Measurements from ENCODE around the gene FAXDC2. TPM values are rescaled to one million over a fixed set of nuclear protein-coding genes. Genes with fewer than 3 reads are reported as not detected.

FAXDC2 gene
- polyA plus RNA-seq, 3 donors: 30.4 to 47.9 (median 33.5) TPM

DNA sequence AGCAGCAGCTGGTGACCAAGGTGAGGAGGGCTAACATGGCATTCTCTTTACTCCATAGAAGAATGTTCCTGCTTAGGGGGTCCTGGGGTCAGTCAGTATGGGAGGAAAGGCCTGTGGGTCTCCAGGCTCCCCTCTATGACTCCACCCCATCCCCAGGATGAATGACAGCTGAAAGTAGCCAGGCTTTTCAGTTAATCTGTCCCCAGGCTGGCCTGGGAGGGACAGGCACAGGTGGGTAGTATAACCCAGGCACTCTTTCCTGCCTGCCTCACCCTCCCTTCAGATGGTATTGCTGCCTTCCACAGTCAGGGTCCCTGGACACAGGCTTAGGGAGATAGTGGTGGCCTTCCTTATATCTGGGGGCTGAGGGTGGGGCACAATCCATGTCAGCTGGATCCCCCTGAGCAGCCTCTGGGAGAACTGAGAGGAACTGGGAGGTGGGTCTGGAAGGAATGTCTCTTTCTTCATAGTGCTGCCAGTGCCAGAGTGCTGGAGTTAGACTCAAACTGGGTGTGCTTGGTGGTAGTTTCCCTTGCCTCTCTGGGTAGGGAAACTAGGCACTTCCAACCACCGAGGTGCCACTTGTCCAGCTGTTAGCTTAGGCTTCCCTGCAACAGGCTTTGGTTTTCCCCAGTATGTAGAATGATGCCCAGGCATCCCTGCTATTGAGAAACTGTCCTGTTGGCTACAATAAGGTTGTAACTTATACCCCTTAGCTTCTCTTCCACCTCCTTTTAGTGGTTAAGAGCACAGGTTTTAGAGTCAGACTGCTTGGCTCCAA lies 67.4 kb downstream of the FAXDC2 start:
- no peak for DNase-seq (ENCODE audit: extremely low read depth in 1 of 11, low read depth in 9 of 11, low spot score in 4 of 11)

DNA sequence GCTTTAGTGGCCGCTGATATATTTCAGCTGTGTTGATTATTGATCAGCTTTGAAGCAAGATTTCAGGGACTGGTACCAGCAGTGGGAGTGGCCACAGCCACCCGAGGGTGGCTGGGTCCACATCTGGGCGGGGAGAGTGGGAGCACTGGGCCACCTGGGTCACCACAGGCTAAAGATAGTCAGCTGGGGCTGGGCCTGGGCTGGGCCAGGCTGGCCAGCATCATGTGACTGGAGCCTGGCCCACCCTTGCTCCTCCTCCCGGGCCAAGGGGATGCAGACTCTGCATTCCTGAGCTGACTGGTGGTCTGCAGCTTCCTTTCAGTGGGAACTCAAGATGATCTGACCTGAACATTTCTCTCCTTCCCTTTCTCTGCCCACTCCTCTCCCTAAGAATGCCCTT lies 68.1 kb downstream of the FAXDC2 start:
- DNase-seq (ENCODE audit: extremely low read depth in 1 of 11, low read depth in 9 of 11, low spot score in 4 of 11): no peak

DNA sequence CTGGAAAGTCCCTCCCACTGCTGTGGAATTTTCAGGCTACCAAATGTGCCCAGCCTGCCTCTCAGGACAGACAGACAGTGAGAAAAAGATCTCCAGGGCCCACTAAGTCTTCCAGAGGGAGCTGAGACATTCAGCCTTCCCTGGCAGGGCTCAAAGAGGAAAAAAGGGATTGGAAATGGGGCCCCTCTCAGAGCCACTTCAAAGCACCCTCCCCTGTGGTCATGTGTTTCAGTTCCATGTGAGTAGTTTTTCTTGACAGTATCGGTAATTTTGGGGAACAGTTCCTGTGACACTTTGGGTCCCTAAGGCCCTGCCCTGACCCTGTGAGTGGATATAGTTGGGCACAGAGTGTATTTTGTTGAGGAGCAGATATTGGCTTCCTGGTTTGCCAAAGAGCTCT lies 70.3 kb downstream of the FAXDC2 start:
- DNase-seq (ENCODE audit: extremely low read depth in 1 of 11, low read depth in 9 of 11, low spot score in 4 of 11): no peak

DNA sequence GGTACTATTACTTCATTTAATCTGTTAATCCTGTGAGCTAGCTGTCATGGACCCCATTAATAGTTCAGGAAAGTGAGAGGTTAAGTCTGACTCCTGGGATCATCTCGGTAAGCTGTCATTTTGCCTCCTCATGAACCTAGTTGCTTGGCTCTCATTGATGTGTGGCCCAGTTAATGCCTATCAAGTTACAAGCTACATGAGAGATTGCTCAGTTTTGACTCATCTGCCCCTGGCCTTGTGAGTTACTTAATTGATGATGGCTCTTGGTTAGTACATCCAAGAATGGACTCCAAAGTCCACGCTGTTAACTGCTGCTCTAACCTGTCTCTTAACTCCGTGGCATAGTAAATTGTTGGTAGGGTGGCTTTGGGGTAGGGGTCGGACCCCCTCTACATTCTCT lies 71.3 kb downstream of the FAXDC2 start:
- no peak for DNase-seq (ENCODE audit: extremely low read depth in 1 of 11, low read depth in 9 of 11, low spot score in 4 of 11)

DNA sequence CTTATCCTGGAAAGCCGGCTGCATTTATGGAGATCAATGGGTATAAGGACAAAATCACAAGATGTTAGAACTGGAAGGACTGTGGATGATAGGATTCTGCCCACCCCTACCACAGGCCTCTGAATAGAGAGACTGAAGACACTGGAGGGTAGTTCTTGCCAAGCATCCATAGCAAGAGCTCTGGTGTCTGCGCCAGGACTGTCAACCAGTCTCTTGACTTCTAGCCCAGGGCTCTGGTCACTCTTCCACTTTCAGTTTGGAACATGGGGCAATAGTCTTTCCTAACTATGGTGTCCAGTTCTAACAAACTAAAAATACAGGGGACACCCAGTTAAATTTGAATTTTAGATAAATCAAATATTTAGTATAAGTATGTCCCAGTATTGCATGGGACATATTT lies 71.9 kb downstream of the FAXDC2 start:
- no peak for DNase-seq (ENCODE audit: extremely low read depth in 1 of 11, low read depth in 9 of 11, low spot score in 4 of 11)

DNA sequence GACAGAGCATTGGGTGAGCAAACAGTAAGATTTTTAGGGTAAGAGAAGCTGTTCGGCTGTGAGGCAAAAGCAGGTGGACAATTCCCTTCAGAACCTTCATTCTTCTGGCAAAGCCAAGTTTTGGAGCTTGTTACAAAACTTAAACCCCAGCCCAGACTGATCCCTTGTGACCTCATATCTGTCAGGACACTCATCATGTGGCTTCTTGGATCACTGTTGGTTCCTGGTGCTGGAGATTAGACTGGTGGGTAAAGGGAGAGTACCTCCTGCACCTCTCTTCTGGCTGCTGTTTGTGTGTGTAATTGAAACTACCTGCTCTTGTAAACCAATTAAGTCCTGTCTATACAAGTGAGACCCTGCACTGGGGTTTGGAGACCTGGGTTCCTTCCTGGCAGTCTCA lies 74.2 kb downstream of the FAXDC2 start:
- no peak for DNase-seq (ENCODE audit: extremely low read depth in 1 of 11, low read depth in 9 of 11, low spot score in 4 of 11)

DNA sequence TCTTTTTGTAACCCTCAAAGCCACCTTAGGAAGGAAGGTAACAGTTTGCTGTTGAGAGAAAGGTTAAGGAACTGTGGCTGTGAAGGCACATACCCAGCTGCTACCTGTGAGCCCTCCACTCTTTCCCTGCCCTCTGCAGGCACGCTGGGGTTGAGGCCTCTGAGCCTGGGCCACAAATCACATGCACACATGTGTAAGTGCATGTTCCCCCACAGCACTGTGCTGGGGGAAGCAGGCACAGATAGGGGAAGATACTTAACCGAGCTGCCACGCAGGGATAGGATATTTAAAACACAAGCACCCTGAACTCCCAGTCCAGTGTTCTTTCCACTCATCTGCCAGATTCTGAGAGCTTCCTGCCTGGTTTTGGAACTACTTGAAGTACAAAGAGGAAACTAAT lies 77.1 kb downstream of the FAXDC2 start:
- no peak for DNase-seq (ENCODE audit: extremely low read depth in 1 of 11, low read depth in 9 of 11, low spot score in 4 of 11)

DNA sequence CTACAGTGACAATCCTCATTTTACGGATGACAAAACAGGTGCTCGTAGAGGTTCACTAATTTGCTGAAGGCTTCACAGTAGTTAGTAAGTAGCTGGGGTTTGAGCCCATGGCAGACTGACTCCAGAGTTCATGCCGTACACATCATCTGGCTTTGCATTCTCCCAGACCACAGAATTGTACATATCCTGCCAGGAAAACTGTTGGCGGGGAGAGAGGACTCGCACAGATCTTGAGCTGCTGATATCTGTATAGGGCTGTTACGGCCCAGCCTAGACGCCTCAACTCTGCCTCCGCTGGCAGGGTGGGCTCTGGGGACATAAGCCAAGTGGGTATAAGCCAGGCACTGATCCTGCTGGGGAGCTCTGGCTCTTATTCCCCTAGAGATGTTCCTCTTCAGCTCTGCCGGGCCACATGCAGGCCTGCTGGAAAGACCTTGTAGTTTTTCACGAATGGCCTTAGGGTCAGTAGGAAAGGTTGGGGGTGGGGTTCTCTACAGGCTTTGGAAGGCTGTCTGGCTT lies 79.0 kb downstream of the FAXDC2 start:
- no peak for DNase-seq (ENCODE audit: extremely low read depth in 1 of 11, low read depth in 9 of 11, low spot score in 4 of 11)

DNA sequence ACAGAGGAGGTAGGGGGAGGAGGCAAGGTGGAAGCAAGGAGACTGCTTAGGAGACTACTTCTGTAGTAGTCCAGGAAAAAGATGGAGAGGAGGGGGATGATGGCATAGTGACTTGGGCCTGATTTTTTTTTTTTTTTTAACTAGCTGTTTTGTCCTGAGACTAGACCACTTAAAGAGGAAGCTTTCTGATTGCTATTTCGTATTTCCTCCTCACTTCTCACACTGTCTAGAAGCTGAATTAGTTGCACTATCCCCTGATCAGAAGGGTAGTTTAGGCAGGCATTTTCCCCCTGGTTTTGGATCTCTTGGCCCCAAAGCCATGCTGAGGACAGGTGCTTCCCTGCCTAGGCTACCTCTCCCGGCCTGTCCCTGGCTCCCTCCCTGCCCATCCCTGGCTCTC lies 80.3 kb downstream of the FAXDC2 start:
- DNase-seq (ENCODE audit: extremely low read depth in 1 of 11, low read depth in 9 of 11, low spot score in 4 of 11): no peak

Other genes starting within 250 kb of the FAXDC2 start
- gene LARP1, start 95.2 kb downstream of the FAXDC2 start, polyA plus RNA-seq (ENCODE audit: insufficient read length in 3 of 3): 100 to 1,000 TPM; 141 to 155 (median 145) TPM
- gene CNOT8, start 8.0 kb upstream of the FAXDC2 start, polyA plus RNA-seq (ENCODE audit: insufficient read length in 3 of 3): 10 to 100 TPM; 74.6 to 89.2 (median 79.2) TPM
- 10 to 100 TPM; 21.1 to 23.1 (median 21.2) TPM for gene GEMIN5, start 87.6 kb upstream of the FAXDC2 start, polyA plus RNA-seq (ENCODE audit: insufficient read length in 3 of 3)
- 10 to 100 TPM; 49.6 to 56.9 (median 50.8) TPM for gene MRPL22, start 90.5 kb upstream of the FAXDC2 start, polyA plus RNA-seq (ENCODE audit: insufficient read length in 3 of 3)
- under 1 TPM; 0.22 to 0.30 (median 0.23) TPM for gene KIF4B, start 163.2 kb upstream of the FAXDC2 start, polyA plus RNA-seq (ENCODE audit: insufficient read length in 3 of 3)

Measured in renal cortex interstitium (tissue), 11 donors.